ENCODE results near the gene MLANA.
A peak's percentile ranks its signal among the peaks of the same experiment; 100 is the strongest.

MLANA gene

GRCh38 chr9:5890641-5891040 is at the start of gene MLANA:
Gene MLANA (plus strand): TSS chr9:5890889. CDS start chr9:5892475, 1,586 bp downstream.
- no peak for DNase-seq (ENCODE audit: low read depth in 2 of 2)

- peak in 1 of 2 donors; percentile 19 for DNase-seq (ENCODE audit: low read depth in 2 of 2)
These were observed 48.7 kb upstream of the MLANA start for GRCh38 chr9:5841771-5842573.

- DNase-seq (ENCODE audit: low read depth in 2 of 2): no peak
These were observed 47.5 kb upstream of the MLANA start for GRCh38 chr9:5842929-5843793.

GRCh38 chr9:5843794-5844471 is 46.8 kb upstream of the MLANA start:
- DNase-seq (ENCODE audit: low read depth in 2 of 2): no peak

GRCh38 chr9:5845157-5845531 is 45.5 kb upstream of the MLANA start:
- DNase-seq (ENCODE audit: low read depth in 2 of 2): no peak

- no peak for DNase-seq (ENCODE audit: low read depth in 2 of 2)
These were observed 44.6 kb upstream of the MLANA start for GRCh38 chr9:5846096-5846495.

GRCh38 chr9:5846501-5846921 is 44.2 kb upstream of the MLANA start:
- no peak for DNase-seq (ENCODE audit: low read depth in 2 of 2)

- DNase-seq (ENCODE audit: low read depth in 2 of 2): no peak
These were observed 42.3 kb upstream of the MLANA start for GRCh38 chr9:5848372-5848882.

GRCh38 chr9:5850724-5851122 is 40.0 kb upstream of the MLANA start:
- no peak for DNase-seq (ENCODE audit: low read depth in 2 of 2)

GRCh38 chr9:5851445-5851844 is 39.2 kb upstream of the MLANA start:
- no peak for DNase-seq (ENCODE audit: low read depth in 2 of 2)

- no peak for DNase-seq (ENCODE audit: low read depth in 2 of 2)
These were observed 37.7 kb upstream of the MLANA start for GRCh38 chr9:5852987-5853386.

- DNase-seq (ENCODE audit: low read depth in 2 of 2): no peak
These were observed 37.1 kb upstream of the MLANA start for GRCh38 chr9:5853617-5854016.

- DNase-seq (ENCODE audit: low read depth in 2 of 2): no peak
These were observed 36.5 kb upstream of the MLANA start for GRCh38 chr9:5854063-5854790.

- DNase-seq (ENCODE audit: low read depth in 2 of 2): no peak
These were observed 32.8 kb upstream of the MLANA start for GRCh38 chr9:5857928-5858327.

- DNase-seq (ENCODE audit: low read depth in 2 of 2): no peak
These were observed 31.9 kb upstream of the MLANA start for GRCh38 chr9:5858833-5859232.

GRCh38 chr9:5863092-5863746 is 27.5 kb upstream of the MLANA start:
- DNase-seq (ENCODE audit: low read depth in 2 of 2): no peak

- no peak for DNase-seq (ENCODE audit: low read depth in 2 of 2)
These were observed 26.2 kb upstream of the MLANA start for GRCh38 chr9:5864446-5864845.

- DNase-seq (ENCODE audit: low read depth in 2 of 2): no peak
These were observed 24.4 kb upstream of the MLANA start for GRCh38 chr9:5866272-5866671.

- DNase-seq (ENCODE audit: low read depth in 2 of 2): no peak
These were observed 24.0 kb upstream of the MLANA start for GRCh38 chr9:5866685-5867084.

- no peak for DNase-seq (ENCODE audit: low read depth in 2 of 2)
These were observed 22.5 kb upstream of the MLANA start for GRCh38 chr9:5868235-5868634.
